Measurements from ENCODE around the gene MAP3K19. TPM values are rescaled to one million over a fixed set of nuclear protein-coding genes. Genes with fewer than 3 reads are reported as not detected.
A peak's percentile ranks its signal among the peaks of the same experiment; 100 is the strongest.

MAP3K19 gene
- total RNA-seq, 1 donor, result under 0.01 TPM

GRCh38 chr2:134999521-134999920 lies 47.7 kb downstream of the MAP3K19 start:
- DNase-seq (ENCODE audit: low read depth in 2 of 3, low spot score in 2 of 3), result no peak

- DNase-seq (ENCODE audit: low read depth in 2 of 3, low spot score in 2 of 3), result peak in 2 of 3 donors; percentile 33 to 61
Measured at GRCh38 chr2:134988994-134989605, 58.1 kb downstream of the MAP3K19 start.

GRCh38 chr2:134985061-134985460 lies 62.2 kb downstream of the MAP3K19 start:
- DNase-seq (ENCODE audit: low read depth in 2 of 3, low spot score in 2 of 3), result no peak

GRCh38 chr2:134982603-134983002 lies 64.6 kb downstream of the MAP3K19 start:
- DNase-seq (ENCODE audit: low read depth in 2 of 3, low spot score in 2 of 3), result peak in 1 of 3 donors; percentile 18

- DNase-seq (ENCODE audit: low read depth in 2 of 3, low spot score in 2 of 3), result no peak
Measured at GRCh38 chr2:134980639-134981038, 66.6 kb downstream of the MAP3K19 start.

GRCh38 chr2:134979221-134979620 lies 68.0 kb downstream of the MAP3K19 start:
- no peak for DNase-seq (ENCODE audit: low read depth in 2 of 3, low spot score in 2 of 3)

- DNase-seq (ENCODE audit: low read depth in 2 of 3, low spot score in 2 of 3), result peak in 2 of 3 donors; percentile 28 to 49
Measured at GRCh38 chr2:134977104-134977503, 70.1 kb downstream of the MAP3K19 start.

GRCh38 chr2:134976074-134976702 lies 71.1 kb downstream of the MAP3K19 start:
- peak in 2 of 3 donors; percentile 83 to 96 for DNase-seq (ENCODE audit: low read depth in 2 of 3, low spot score in 2 of 3)

- DNase-seq (ENCODE audit: low read depth in 2 of 3, low spot score in 2 of 3), result peak in 1 of 3 donors; percentile 11
Measured at GRCh38 chr2:134975281-134976009, 71.8 kb downstream of the MAP3K19 start.

- peak in 1 of 3 donors; percentile 63 for DNase-seq (ENCODE audit: low read depth in 2 of 3, low spot score in 2 of 3)
Measured at GRCh38 chr2:134973241-134974138, 73.8 kb downstream of the MAP3K19 start.

- peak in 2 of 3 donors; percentile 61 to 80 for DNase-seq (ENCODE audit: low read depth in 2 of 3, low spot score in 2 of 3)
Measured at GRCh38 chr2:134967166-134967565, 80.1 kb downstream of the MAP3K19 start.

- DNase-seq (ENCODE audit: low read depth in 2 of 3, low spot score in 2 of 3), result no peak
Measured at GRCh38 chr2:134957477-134957876, 89.8 kb downstream of the MAP3K19 start.

GRCh38 chr2:134955744-134956143 lies 91.5 kb downstream of the MAP3K19 start:
- DNase-seq (ENCODE audit: low read depth in 2 of 3, low spot score in 2 of 3), result no peak

GRCh38 chr2:134954065-134954464 lies 93.2 kb downstream of the MAP3K19 start:
- no peak for DNase-seq (ENCODE audit: low read depth in 2 of 3, low spot score in 2 of 3)

GRCh38 chr2:134952608-134953007 lies 94.6 kb downstream of the MAP3K19 start:
- DNase-seq (ENCODE audit: low read depth in 2 of 3, low spot score in 2 of 3), result no peak

- peak in 1 of 3 donors; percentile 21 for DNase-seq (ENCODE audit: low read depth in 2 of 3, low spot score in 2 of 3)
Measured at GRCh38 chr2:134950886-134951285, 96.4 kb downstream of the MAP3K19 start.

GRCh38 chr2:134949981-134950708 lies 97.1 kb downstream of the MAP3K19 start:
- no peak for DNase-seq (ENCODE audit: low read depth in 2 of 3, low spot score in 2 of 3)

- DNase-seq (ENCODE audit: low read depth in 2 of 3, low spot score in 2 of 3), result no peak
Measured at GRCh38 chr2:134946073-134946472, 101.2 kb downstream of the MAP3K19 start.

- DNase-seq (ENCODE audit: low read depth in 2 of 3, low spot score in 2 of 3), result no peak
Measured at GRCh38 chr2:134944975-134945374, 102.3 kb downstream of the MAP3K19 start.

- peak in 1 of 3 donors; percentile 52 for DNase-seq (ENCODE audit: low read depth in 2 of 3, low spot score in 2 of 3)
Measured at GRCh38 chr2:134943540-134943939, 103.7 kb downstream of the MAP3K19 start.

All from hematopoietic multipotent progenitor cell (in vitro differentiated cells).